HG02588 (cell line): Measurements from ENCODE around the gene MAP2K7.
A peak's percentile ranks its signal among the peaks of the same experiment; 100 is the strongest.

Source experiments
- ATAC-seq: cut with Tn5 transposase; IDR thresholded peaks from one replicate; pipeline ENCODE4 v1.9.1; 2021; ENCODE audit warnings: mild to moderate bottlenecking, moderate library complexity; ENCODE audit not compliant: unreplicated experiment

Gene MAP2K7

DNA sequence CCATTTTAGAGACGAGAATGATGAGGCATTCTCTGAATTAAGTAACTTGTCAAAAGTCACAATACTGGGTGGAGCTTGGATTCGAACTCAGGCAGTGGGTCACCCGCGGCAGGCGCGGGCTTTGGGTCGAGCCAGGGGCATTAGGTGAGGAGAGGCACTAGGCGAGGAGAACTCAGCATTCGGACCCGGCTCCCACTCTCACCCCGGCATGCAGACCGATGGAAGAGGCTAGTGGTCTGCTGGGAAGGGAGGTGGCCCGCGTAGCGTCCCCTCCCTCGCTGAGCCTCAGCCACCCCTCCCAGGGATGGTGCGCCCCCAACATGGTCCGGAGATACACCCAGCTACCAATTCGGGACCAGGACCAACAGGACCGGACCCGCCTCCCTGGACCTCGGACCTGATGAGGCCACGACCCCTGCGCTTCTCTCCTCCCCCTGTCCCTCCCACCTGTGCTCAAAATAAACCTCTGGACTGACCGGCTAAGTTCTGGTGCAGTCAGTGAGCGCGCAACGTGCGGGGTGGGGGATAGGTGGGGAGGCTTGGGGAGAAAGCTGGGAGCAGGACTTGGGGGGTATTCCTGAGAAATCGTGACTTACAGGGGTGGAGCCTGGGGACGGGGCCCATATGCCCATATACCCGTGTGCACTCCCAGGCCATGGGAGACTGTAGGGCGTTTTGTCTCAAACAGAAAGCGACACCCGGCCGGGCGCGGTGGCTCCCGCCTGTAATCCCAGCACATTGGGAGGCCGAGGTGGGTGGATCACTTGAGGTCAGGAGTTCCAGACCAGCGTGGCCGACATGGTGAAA is 15.1 kb downstream of the MAP2K7 start:
- ATAC-seq, result no peak

DNA sequence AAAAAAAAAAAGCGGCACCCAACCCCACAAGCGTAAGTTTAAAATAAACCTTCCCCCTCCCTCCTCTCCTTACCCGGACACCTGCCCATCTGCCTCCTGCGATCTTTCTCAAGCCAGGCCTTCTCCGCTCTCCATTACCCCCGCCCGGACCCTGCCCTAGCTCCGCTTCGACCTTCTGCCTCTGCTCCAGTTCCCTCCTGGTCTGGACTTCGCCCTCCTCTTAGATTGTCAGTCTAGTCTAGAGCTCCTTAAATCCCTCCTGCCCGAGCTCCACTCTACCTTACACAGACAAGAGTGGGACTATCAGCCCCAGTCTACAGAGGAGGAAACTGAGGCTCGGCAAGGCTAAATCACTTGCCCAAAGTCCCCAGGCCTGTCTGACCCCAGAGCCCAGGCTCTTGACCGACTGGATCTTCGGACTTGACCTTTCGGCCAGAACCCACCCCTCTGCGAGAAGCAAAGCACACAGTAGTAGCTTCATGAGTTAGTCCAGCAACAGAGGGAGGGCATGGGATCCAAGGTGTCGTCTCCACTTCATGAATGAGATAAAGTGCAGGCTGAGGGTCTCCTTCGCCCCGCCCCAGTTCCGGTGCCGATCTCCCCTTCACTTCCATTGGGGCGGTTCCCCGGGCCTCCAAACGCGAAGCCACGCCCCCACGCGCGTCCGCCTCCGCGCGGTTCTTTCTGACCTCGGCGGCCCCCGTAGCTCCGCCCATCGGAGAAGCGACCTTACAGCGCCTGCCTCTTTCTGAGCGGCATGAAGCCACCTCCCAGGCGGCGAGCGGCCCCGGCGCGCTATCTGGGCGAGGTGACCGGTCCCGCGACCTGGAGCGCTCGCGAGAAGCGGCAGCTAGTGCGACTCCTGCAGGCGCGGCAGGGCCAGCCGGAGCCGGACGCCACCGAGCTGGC is 16.2 kb downstream of the MAP2K7 start, which contains the start of gene SNAPC2:
TSS of gene SNAPC2 (plus strand) at position 729 of the 909 bp plus-strand sequence. CDS start at position 758, 29 bp downstream.
- peak; percentile 52 for ATAC-seq

DNA sequence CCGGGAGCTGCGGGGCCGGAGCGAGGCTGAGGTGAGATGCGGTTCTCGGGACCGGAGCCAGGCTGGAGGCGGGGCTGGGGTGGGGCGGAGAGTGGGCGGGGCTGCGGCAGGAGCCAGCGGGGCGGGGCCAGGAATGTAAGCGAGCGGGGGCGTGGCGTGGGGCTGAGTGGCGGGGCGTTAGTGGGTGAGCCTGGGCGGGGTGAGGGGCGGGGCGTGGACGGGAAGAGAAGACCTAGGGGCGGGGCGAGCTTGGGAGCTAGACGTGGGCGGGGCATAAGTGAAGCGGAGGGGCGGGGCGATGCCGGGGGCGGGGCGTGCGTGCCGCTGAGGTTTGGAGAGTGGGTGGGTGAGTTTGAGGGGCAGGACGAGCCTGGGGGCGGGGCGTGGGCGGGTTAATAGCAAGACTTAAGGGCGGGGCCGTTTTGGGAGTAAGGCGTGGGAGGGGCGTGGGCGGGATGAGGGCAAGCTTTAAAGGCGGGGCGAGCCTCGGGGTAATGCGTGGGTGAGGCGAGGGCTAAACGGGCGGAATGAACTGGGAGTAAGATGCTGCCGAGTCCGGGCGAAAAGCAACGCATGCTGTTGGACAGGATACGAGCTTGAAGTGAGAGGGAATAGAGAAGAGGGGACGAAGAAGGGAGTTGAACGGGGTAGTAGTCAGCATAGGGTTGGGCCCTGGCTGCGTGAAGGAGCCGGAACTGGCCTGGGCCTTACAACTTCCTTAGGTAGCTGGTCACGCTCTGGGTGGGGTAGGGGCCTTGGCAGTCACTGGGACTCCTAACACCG is 17.0 kb downstream of the MAP2K7 start:
- ATAC-seq, result peak; percentile 39

DNA sequence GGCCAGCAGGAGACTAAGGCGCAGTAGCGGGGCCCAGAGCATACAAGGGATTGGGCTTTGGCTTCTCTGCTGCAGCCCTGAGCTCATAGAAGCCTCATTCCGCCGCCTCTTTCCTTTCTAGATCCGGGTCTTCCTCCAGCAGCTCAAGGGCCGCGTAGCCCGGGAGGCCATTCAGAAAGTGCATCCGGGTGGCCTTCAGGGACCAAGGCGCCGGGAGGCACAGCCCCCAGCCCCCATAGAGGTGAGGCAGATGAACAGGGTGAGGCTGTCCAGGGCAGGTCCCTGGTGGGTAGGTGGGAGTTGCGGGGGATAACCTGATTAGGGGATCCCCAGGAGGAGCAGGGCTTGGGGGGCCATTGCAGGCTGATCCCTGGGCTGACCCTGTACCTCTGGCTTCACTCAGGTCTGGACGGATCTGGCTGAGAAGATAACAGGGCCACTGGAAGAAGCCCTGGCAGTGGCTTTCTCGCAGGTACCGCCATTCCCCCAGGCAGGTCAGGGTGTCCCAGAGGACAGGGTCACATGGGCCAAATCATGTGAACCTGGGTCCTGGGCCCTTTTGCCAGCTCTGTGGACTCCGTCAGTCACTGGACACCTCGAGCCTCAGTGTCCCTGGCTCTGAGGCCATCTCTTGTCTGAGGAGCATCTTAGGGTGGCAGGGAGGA is 17.8 kb downstream of the MAP2K7 start:
- no peak for ATAC-seq

DNA sequence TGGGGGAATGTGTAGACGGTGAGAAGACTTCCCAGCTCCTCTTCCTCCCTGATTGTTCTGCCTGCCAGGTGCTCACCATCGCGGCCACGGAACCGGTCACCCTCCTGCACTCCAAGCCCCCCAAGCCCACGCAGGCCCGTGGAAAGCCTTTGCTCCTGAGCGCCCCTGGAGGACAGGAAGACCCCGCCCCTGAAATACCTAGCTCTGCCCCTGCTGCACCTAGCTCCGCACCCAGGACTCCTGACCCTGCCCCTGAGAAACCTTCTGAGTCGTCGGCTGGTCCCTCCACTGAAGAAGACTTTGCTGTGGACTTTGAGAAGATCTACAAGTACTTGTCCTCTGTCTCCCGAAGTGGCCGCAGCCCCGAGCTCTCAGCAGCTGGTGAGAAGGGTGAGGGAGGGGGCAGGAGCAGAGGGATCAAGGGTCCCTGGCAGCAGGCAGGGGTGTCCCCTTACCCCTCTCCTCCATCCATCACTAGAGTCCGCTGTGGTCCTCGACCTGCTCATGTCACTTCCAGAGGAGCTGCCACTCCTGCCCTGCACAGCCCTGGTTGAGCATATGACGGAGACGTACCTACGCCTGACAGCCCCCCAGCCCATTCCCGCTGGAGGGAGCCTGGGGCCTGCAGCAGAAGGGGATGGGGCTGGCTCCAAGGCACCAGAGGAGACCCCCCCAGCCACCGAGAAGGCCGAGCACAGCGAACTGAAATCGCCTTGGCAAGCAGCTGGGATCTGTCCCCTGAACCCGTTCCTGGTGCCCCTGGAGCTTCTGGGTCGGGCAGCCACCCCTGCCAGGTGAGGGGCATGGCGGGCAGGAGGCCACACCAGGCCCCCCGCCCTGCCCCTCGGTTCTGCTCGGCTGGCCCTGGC is 18.5 kb downstream of the MAP2K7 start:
- no peak for ATAC-seq

DNA sequence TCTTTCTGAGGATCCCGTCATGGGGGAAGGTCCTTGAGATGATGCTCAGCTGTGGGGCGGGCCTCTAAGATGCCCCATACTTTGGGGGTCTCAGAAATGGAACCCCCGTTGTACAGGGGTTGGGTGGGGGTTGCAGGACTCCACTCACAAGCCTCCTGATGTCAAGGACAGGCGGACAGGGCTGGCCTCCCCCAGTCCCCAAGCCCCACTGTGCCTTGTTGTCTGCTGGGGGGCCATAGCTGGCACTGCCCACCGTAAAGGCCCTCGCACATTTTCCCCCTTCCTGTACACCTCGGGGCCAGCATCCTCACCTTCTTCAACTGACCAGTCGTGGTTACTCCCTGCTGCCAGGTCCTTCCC is 19.1 kb downstream of the MAP2K7 start:
- ATAC-seq, result no peak

DNA sequence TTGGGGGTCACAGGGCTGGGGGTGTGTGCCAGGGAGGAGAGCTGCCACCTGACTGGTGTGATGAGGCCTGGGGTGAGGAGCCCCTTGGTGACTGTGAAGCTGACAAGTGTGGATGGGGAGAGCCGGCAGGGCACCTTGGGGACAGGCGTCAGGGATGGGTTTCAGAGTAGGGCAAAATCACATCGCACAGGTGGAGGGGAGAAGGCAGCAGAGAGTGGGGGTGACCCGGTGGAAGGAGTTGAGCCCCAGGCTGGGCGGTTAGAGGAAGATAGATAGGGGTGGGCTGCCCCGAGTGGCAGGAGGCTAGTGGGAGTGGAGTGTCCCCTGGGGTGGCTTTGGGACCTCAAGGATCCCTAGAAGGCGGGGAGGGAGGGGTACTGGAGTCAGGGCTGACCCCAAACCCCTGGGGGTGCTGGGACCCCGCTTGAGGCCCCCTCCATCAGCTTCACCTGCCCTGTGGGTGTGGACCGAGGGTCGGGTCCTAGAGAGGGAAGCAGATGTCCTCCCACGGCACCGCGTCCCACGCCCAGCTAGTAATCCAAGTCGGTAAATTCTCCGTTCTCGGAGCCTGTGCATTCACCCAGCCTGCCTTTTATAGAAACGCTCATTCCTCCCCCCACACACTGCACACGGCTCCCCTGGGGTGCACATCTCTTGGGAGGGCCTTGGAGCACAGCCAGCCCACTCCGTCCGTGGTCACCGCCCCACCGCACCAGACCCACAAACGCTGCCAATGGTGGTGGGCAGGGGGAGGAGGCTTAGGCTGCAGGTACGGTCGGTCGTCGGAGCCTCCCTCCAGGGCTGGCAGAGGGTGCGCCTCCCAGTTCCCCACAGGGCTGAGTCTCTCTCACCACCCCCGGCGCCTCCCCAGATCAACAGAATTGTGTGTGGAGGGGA is 19.9 kb downstream of the MAP2K7 start:
- no peak for ATAC-seq

DNA sequence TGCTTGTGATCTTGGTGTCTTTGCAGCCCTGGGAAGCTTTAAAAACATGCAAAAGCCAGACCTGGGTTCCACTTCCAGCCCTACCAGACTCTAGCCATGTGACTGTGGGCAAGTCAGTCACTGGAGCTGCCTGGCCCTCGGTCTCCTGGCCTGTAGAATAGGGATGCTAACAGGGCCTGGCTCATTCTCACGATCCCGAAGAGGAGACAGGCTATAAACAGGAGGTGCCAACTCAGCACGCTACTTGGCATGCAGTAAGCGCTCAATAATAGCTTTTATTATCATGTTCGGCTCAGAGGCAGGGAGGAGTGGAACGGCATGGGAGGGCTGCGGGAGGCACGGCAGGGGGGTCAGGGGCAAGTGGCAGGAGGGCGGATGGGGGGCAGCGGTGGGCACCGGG is 20.6 kb downstream of the MAP2K7 start:
- no peak for ATAC-seq

DNA sequence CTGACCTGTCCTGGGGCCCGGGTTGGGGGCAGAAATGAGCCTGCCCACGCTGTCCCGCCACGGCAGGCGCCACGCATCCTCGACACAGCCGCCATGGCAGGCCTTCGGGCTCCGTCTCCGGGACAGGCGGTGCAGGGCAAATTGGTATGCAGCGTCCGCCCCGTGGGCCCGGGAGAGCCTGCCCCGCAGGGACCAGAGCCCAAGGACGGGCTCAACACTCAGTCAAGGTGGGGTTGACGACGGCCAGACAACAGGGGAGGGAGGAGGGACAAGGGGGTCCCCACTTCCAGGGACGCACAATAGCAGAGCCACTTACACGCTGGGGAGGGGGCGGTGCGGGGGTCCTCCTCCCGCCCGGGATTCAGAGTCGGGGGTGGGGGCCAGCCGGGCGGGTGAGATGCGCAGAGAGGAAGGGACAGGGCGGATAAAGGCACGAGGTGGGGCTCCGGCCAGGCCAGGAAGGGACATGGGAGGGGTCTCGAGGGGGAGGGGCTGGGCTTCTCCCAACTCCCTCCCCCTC is 21.0 kb downstream of the MAP2K7 start:
- ATAC-seq, result no peak

DNA sequence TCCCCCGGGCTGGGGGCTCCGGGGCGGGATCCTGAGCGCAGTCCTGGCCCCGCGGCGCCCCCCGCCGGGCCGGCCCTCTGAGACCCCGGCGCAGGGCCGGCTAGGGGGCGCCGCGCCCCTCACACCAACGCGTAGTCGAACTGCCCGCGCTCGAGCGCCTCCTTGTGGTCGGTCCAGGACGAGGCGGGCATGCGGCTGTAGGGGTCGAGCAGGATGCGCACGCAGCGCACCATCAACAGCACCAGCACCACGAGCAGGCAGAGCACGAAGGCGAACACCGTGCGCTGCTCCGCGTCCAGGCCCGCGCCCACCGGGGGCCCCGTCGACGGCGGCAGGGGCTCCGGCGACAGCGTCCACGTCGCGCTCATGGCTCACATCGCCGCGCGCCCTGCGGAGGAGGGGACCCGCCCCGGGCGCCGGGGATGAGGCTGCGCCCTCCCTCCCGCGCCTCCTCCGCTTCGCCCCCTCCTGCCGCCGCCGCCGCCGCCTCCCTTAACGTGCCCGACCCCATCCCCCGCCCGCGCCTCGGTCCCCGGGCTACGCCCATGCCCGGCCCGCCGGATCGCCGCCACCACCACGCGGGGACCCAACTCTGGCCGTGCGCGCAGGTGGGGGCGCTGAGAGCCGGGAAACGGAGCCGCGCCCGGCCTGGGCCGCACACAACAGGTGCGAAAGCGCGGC is 21.6 kb downstream of the MAP2K7 start:
- no peak for ATAC-seq

DNA sequence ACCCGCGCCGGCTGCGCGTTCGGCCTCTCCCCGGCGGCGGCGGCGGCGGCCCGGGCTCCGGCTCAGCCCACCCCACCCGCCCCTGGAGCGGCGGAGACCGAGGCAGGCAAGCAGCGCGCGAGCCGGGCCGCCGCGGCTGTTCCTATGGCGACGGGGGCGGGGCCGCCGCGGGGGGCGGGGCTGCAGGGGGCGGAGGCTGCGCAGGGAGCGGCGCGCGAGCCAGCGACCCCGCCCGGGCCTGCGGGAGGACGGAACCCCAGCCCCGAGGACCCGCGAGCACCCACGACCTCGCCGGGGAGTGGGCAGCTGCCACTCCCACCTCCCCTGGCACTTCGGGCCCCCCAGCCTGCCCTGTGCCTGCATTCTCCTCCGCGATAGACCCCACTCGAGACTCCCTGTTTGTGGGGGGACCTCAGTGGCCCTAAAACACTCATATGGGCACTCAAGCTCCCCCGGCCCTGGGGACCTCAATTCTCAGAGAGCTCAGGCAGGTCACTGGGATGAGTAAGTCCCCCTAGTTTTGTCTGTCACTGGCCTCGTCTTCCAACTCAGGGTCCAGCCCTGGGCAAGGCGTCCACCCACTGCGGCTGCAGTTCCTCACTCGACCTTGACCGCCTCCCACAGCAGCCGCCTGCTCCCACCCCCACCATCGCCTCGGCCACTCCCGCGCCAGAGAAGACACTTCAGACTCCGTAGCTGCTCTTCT is 22.5 kb downstream of the MAP2K7 start, which contains the start of gene CTXN1:
TSS of gene CTXN1 (minus strand) at position 115 of the 706 bp plus-strand sequence. CDS start 597 bp downstream, outside the sequence.
- no peak for ATAC-seq

DNA sequence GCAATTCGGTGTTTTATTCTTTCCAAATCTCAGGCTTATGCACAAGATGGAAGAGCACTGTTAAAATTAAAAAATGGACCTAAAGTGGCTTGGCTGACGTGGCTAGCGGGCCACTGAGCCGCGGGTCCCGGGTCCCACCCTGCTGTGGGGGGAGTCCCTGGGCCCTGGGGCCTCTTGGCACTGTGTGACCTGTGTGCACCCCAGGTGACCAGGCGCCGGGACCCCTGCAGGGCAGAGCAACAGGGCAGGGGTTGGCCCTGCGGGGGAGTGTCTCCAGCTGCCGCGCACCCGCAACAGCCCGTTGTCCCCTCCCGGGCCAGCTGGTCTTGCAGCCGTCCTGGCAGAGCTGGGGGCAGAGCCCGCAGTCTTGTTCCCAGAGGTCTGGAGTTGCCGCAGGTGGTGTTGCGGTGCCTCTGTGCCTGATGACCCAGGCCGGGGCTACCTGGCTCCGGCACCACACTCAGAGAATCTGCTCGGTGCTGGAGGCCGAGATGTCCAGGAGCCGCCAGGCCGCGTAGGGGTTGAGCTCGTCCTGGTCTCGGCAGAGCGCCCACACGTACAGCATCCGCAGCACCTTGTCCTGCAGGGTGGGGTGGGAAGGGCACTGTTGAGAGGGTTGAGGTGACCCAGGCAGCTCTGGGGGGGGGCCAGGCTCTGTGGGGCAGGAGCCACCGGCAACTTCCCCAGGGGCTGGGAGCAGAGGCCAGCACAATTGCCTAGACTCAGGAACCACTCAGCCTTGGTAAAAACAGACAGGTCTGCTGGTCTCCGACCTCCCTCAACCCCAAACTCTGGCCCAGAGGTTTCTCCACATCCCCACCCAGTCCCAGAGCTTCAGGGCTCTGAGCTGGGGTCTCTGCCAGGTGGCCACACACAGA is 23.3 kb downstream of the MAP2K7 start:
- no peak for ATAC-seq

DNA sequence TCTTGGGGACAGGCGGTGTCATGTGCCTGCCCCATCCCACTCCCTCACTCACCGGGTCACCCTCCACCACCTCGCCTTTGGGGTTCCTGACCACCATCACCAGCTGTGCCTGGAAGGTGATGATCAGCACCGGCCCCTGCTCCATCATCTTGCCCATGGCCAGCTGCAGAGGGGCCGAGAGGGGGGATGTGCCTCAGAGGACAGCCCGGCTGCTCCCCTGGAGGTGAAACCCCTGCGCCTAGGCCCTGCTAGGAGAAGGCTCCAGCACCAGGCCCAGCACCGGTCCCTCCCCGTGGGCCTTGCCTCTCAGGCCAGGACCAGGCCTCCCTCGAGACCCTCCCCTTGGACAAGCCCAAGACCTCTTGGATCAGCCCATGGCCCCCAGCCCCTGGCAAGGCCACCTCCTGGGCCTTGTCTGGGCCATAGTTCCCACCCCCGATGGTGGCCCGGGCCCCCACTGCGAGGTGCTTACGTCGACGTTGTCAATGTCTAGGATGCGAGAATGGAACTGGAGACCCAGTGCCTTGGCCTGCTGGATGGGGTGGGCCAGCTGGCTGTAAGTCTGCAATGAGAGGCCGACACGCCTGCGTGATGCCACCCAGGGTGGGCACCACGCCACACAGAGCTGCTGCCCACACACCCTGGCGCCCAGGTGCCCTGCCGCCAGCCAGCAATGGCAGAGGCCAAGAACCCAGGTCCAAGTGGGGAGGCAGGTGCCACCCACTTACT is 24.1 kb downstream of the MAP2K7 start:
- ATAC-seq, result no peak

DNA sequence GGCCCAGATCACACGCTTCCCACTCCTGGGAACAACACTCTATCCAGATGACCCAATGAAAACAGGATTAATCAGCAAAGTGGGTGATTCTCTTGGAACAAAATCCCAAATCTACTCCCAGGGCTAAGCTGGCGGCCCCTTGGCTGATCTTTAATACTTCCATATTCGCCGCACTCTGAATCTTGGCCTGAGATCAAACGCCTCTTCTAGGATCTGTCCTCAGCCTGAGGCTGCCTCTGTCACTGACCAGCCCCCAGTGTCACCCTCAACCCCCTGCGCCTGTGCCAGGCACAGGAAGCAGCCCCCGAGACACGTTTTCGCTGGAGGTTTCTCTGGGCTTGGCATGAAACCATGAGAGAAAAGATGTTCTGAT is 24.6 kb downstream of the MAP2K7 start:
- ATAC-seq, result no peak
